ENCODE data around the gene NPEPPS. TPM values are rescaled to one million over a fixed set of nuclear protein-coding genes. Genes with fewer than 3 reads are reported as not detected.

Gene NPEPPS
- total RNA-seq: 78.2 and 137 TPM in 2 replicates

GRCh38 chr17:47530557-47531232 is at the start of gene NPEPPS:
NPEPPS (plus strand) TSS chr17:47531108; CDS start chr17:47531301, 193 bp downstream.

GRCh38 chr17:47649153-47649971 is 118.5 kb downstream of the NPEPPS start, which contains the start of gene KPNB1:
KPNB1 (plus strand) TSS chr17:47649919; CDS start chr17:47650245, 326 bp downstream.

Other genes with a start within 250 kb of the NPEPPS start
- 5.8 and 30.4 TPM in 2 replicates for gene EFCAB13, start 207.2 kb upstream of the NPEPPS start, total RNA-seq
- 339 and 614 TPM in 2 replicates for gene KPNB1, start 118.8 kb downstream of the NPEPPS start, total RNA-seq
- gene TBKBP1, start 163.1 kb downstream of the NPEPPS start, total RNA-seq: 1.2 and 9.0 TPM in 2 replicates
- gene TBX21, start 202.1 kb downstream of the NPEPPS start, total RNA-seq: not detected in 2 replicates

Measured in regular cardiac myocyte (primary cell).